Suprapubic skin (tissue), 4 donors: ENCODE data around the gene PPP4R2.

Experiments
- CTCF ChIP-seq, 2 donors: fragments of 200-600 bp in 1 of 2; fragments of 450-650 bp in 1 of 2; sonication (generic) in 1 of 2; IDR thresholded peaks; one replicate each; pipeline ENCODE4 v1.5.1; 2016 to 2019; ENCODE audit warnings: antibody characterized with exemption in 2 of 2, mild to moderate bottlenecking in 1 of 2, moderate library complexity in 1 of 2
- POLR2A ChIP-seq, 2 donors: fragments of 450-650 bp; IDR thresholded peaks; one replicate each; pipeline ENCODE4 v1.6.1; 2017; ENCODE audit warnings: antibody characterized with exemption in 2 of 2, mild to moderate bottlenecking in 2 of 2, moderate library complexity in 2 of 2
- POLR2AphosphoS5 ChIP-seq, 3 donors: sonication (generic); formaldehyde crosslinking; IDR thresholded peaks; one replicate each; pipeline ENCODE4 v1.6.1; 2017; ENCODE audit warnings: antibody characterized with exemption in 3 of 3

GRCh38 chr3:73045391-73045790, 48.8 kb downstream of the PPP4R2 start:
- TF ChIP-seq CTCF (IDR thresholded peaks at IDR 0.05) (no peak), POLR2AphosphoS5 (IDR thresholded peaks at IDR 0.05) (no peak), POLR2A (IDR thresholded peaks at IDR 0.05) (no peak)
